ENCODE results near the gene THAP11. TPM values are rescaled to one million over a fixed set of nuclear protein-coding genes. Genes with fewer than 3 reads are reported as not detected.
A peak's percentile ranks its signal among the peaks of the same experiment; 100 is the strongest.

The THAP11 gene
- total and polyA plus RNA-seq, 2 experiments from 2014 or later, result 35.4 to 36.7 TPM

DNA sequence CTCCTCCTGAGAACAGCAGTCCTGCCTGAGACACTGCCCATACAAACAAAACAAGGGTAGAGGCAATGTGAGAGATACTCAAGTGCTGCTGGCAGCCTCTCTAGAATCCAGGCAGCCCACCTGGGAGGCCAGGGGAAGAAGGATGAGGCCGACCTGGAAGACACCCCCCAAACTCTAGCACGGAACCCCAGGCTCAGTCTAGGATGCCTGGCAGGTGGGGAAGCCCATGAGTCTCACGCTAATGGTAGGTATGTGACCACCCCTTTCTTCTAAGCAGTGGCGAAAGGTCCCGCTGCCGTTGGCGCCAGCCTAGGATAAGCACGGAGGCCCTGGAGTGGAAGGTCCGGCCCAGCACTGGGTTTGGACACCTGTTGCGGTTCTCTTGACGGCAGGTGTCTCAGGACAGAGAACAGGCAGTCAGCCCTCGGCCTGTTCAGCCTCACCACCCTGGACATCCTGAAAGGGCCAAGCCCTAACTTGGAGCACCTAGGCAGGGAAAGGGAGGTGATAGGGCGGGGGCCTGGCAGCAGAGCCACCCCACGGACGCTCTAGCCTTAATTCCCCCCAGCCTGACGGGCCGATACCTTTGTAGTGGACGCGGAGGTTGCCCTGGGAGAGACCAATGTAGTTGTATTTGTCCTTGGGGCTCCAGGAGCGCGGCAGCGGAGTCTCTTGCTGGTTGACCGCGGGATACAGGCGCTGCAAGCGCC lies 36.2 kb upstream of the THAP11 start:
- Histone ChIP-seq H3K27me3 (no peaks in the 10 kb centered on the region), H3K4me1 (ENCODE audit: insufficient read depth) (peaks cover 16% of the 10 kb centered on the region), H3K79me2 (peaks cover 53% of the 10 kb centered on the region), H4K20me1 (ENCODE audit: insufficient read depth, poor library complexity, severe bottlenecking) (peaks cover 10% of the 10 kb centered on the region), H3K4me3 (peak overlapping the region; percentile 52), H3K36me3 (replicated peaks; ENCODE audit: insufficient read depth, low read depth) (no peaks in the 10 kb centered on the region), H2AFZ (peak overlapping the region; percentile 61), H3K9me3 (ENCODE audit: low read depth) (no peaks in the 10 kb centered on the region), H3K4me2 (peak overlapping the region; percentile 89), H3K9me2 (replicated peaks; ENCODE audit: insufficient read depth) (no peaks in the 10 kb centered on the region), H3K27ac (peak overlapping the region; percentile 60)
- TF ChIP-seq EZH2phosphoT487 (IDR thresholded peaks at IDR 0.05; ENCODE audit: low read depth, severe bottlenecking, unreplicated experiment), result no peak
- TF ChIP-seq, protein P1, sequence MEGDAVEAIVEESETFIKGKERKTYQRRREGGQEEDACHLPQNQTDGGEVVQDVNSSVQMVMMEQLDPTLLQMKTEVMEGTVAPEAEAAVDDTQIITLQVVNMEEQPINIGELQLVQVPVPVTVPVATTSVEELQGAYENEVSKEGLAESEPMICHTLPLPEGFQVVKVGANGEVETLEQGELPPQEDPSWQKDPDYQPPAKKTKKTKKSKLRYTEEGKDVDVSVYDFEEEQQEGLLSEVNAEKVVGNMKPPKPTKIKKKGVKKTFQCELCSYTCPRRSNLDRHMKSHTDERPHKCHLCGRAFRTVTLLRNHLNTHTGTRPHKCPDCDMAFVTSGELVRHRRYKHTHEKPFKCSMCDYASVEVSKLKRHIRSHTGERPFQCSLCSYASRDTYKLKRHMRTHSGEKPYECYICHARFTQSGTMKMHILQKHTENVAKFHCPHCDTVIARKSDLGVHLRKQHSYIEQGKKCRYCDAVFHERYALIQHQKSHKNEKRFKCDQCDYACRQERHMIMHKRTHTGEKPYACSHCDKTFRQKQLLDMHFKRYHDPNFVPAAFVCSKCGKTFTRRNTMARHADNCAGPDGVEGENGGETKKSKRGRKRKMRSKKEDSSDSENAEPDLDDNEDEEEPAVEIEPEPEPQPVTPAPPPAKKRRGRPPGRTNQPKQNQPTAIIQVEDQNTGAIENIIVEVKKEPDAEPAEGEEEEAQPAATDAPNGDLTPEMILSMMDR (IDR thresholded peaks at IDR 0.05; ENCODE audit: poor library complexity), result no peak
- DNase-seq (ENCODE audit: low spot score), result no peak
- 2% methylated on average over 18 of the region's 26 CpGs for WGBS (ENCODE audit: low lambda C conversion rate, missing lambda C conversion rate)

DNA sequence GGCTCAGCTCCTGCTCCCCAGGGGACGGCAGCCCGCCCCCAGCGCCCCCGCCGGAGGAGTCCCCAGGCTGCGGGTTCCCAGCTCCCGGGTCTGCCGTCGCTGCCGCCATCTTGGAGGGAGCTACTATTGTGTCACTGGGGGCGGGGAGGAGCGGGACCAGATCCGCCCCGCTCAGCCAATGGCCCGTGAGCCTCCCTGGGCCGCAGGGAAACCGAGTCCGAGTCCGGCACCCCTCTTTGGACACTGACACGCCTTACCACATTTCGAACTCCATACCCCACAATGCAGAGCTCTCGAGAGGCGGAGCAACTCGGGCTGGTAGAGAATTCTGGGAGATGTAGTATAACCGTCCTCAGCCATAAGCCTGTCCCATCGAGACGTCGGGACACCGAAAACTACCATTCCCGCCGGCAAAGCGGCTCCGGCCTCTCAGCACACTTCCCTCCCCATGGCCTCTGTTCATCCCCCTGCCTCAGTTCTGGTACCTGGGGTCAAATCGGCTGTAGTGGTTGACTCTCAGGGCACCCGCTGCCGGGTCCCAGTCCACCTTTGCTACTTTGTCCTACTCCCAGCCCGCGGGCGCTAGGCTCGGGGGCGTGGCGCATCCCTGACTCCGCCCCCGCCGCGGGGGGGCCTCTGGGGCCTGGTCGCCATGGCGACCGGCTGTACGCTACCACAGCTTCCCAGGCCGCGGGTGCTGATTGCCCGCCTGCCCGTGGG lies 35.5 kb upstream of the THAP11 start, which contains the start of the genes RANBP10 and TSNAXIP1:
Gene RANBP10, minus strand, starts transcription at position 133 of the 720 bp plus-strand sequence. Its CDS starts 24 bp downstream, at position 109.
Gene TSNAXIP1, plus strand, starts transcription at position 462 of the 720 bp plus-strand sequence. CDS start 261 bp downstream, outside the sequence.
- Histone ChIP-seq H3K9me3 (ENCODE audit: low read depth) (no peaks in the 10 kb centered on the region), H3K4me2 (peak within 1 kb of the TSS; percentile 89), H3K27me3 (no peaks in the 10 kb centered on the region), H4K20me1 (ENCODE audit: insufficient read depth, poor library complexity, severe bottlenecking) (peaks cover 2% of the 10 kb centered on the region), H3K27ac (peak within 1 kb of the TSS; percentile 60), H2AFZ (peak within 1 kb of the TSS; percentile 69), H3K36me3 (replicated peaks; ENCODE audit: insufficient read depth, low read depth) (no peaks in the 10 kb centered on the region), H3K79me2 (peaks cover 46% of the 10 kb centered on the region), H3K4me3 (peak within 1 kb of the TSS; percentile 84), H3K9me2 (replicated peaks; ENCODE audit: insufficient read depth) (no peaks in the 10 kb centered on the region), H3K4me1 (ENCODE audit: insufficient read depth) (peaks cover 16% of the 10 kb centered on the region)
- 1% methylated on average over 45 of the region's 54 CpGs for WGBS (ENCODE audit: low lambda C conversion rate, missing lambda C conversion rate)
- peak; percentile 99 for DNase-seq (ENCODE audit: low spot score)
- no peak for TF ChIP-seq EZH2phosphoT487 (IDR thresholded peaks at IDR 0.05; ENCODE audit: low read depth, severe bottlenecking, unreplicated experiment)
- no peak for TF ChIP-seq EZH2 (IDR thresholded peaks at IDR 0.05; ENCODE audit: borderline replicate concordance)
- TF ChIP-seq, protein P1 (IDR thresholded peaks at IDR 0.05; ENCODE audit: poor library complexity), result no peak

DNA sequence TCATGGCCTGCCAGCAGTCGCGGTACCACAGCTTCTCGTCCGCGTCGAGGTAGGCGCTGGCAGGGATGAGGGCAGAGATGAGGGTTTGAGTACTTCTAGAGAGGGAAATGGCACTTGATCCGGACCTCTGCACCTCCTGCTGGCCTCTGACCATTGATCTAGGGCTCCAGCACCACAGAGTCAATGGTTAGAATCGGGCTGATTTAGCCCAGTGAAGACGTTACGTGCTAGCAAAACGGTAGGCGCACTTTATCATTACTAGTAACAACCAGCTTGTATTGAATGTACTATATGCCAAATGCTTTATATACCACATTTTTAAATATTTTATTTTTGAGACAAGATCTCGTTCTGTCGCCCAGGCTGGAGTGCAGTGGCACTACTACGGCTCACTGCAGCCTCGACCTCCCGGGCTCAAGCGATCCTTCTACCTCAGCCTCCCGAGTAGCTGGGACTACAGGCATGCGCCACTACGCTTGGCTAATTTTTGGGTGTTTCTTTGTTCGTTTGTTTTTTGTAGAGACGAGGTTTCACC lies 34.9 kb upstream of the THAP11 start:
- Histone ChIP-seq H3K4me2 (peak overlapping the region; percentile 87), H3K9me3 (ENCODE audit: low read depth) (no peaks in the 10 kb centered on the region), H3K27ac (peak overlapping the region; percentile 51), H2AFZ (peak overlapping the region; percentile 69), H3K4me3 (peak overlapping the region; percentile 84), H3K4me1 (ENCODE audit: insufficient read depth) (peaks cover 16% of the 10 kb centered on the region), H3K36me3 (replicated peaks; ENCODE audit: insufficient read depth, low read depth) (no peaks in the 10 kb centered on the region), H3K9me2 (replicated peaks; ENCODE audit: insufficient read depth) (no peaks in the 10 kb centered on the region), H3K27me3 (no peaks in the 10 kb centered on the region), H3K79me2 (peaks cover 40% of the 10 kb centered on the region), H4K20me1 (ENCODE audit: insufficient read depth, poor library complexity, severe bottlenecking) (no peaks in the 10 kb centered on the region)
- WGBS (ENCODE audit: low lambda C conversion rate, missing lambda C conversion rate), result 34% methylated on average over 24 of the region's 24 CpGs
- no peak for TF ChIP-seq EZH2 (IDR thresholded peaks at IDR 0.05; ENCODE audit: borderline replicate concordance)
- TF ChIP-seq, protein P1 (IDR thresholded peaks at IDR 0.05; ENCODE audit: poor library complexity), result peak; percentile 24
- no peak for DNase-seq (ENCODE audit: low spot score)

Data from hepatocyte (in vitro differentiated cells).